ENCODE measurements around the gene SFXN3.

GRCh38 chr10:101038484-101038883, 7.5 kb downstream of the SFXN3 start:
- TF ChIP-seq POLR2A (IDR thresholded peaks at IDR 0.05; ENCODE audit: low read depth, low read length): no peak
- no peak for TF ChIP-seq TAF1 (IDR thresholded peaks at IDR 0.05; ENCODE audit: borderline replicate concordance, low read depth, low read length)
